Erythroblast (primary cell): Measurements from ENCODE around the gene COIL.

Experiments used
- GATA1 ChIP-seq: IDR thresholded peaks from 2 replicates; pipeline ENCODE4 v1.6.1; 2011; ENCODE audit warnings: low read depth, mild to moderate bottlenecking, control low read depth, low read length, moderate library complexity
- POLR2A ChIP-seq: IDR thresholded peaks from 2 replicates; pipeline ENCODE4 v1.6.1; 2011; ENCODE audit warnings: mild to moderate bottlenecking, low read length

DNA sequence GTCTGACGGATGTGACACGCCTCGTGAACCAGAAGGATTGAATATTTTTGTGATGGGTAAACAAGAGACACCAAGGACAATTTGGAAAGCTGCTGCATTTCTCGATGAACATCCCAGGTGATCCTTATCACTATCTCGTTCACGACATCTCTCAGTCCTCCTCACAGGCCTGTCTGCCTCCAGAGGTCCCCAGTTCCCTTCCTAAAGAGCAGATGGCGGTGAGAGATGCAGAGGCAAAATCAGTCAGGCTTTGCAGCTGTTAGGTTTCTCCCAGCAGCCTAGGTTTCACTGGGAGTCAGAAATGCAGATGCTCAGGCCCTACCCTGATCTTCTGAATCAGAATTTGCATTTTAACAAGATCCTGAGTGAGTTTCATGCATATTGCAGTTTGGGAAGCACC is 40.7 kb upstream of the COIL start:
- TF ChIP-seq POLR2A (no peak), GATA1 (no peak)
